AG04449 (cell line): Measurements from ENCODE around the gene COL2A1.

Source experiments
- CTCF ChIA-PET: fragments of 350-600 bp; formaldehyde crosslinking; extraction: SDS; loops from one replicate; lab custom pipeline; 2021; ENCODE audit warnings: antibody characterized with exemption; lab: Yijun Ruan, JAX
- POLR2A ChIA-PET: fragments of 400-600, 350-600 bp; formaldehyde crosslinking; extraction: SDS; loops from one replicate; lab custom pipeline; 2020; ENCODE audit warnings: antibody characterized with exemption, inconsistent platforms; lab: Yijun Ruan, JAX
- DNase-seq: peaks from one replicate; pipeline ENCODE4 v3.0.0-alpha.2; 2010; ENCODE audit warnings: low read depth, low spot score
- H3K4me3 ChIP-seq: 2 replicates; pipeline ENCODE4 v1.5.1; 2011; ENCODE audit warnings: low read depth, mild to moderate bottlenecking, control low read depth, low read length
- CTCF ChIP-seq: IDR thresholded peaks from one replicate; pipeline ENCODE4 v1.5.1; 2011; ENCODE audit warnings: mild to moderate bottlenecking, moderate library complexity, low read length, control low read depth, inconsistent platforms; ENCODE audit not compliant: insufficient read depth; ENCODE audit errors: missing control alignments

COL2A1 gene

GRCh38 chr12:48004053-48004941 is at the start of gene COL2A1:
Gene COL2A1 (minus strand): TSS chr12:48004476. CDS start chr12:48004321, 155 bp downstream.
- ChIA-PET CTCF (no interaction called here), POLR2A (no interaction called here)
- no peak for DNase-seq
- peak within 1 kb of the TSS; percentile 18 for H3K4me3 ChIP-seq
- no peak for TF ChIP-seq CTCF

- TF ChIP-seq CTCF: no peak
- no peak for DNase-seq
- POLR2A ChIA-PET: no interaction called here
- CTCF ChIA-PET: interaction anchor here (3.6 kb wide), 1 partner anchor 8 kb away, joined by 15 read pairs; no protein-coding TSS in a partner anchor
- H3K4me3 ChIP-seq: no peak overlapping the region
These were observed 49.6 kb upstream of the COL2A1 start for GRCh38 chr12:48053883-48054282.

- H3K4me3 ChIP-seq: no peak overlapping the region
- TF ChIP-seq CTCF: no peak
- CTCF ChIA-PET: interaction anchor here (1.2 to 3.6 kb wide), 2 partner anchors 9 to 31 kb away, joined by 3 to 15 read pairs; no protein-coding TSS in a partner anchor
- POLR2A ChIA-PET: no interaction called here
- no peak for DNase-seq
These were observed 48.8 kb upstream of the COL2A1 start for GRCh38 chr12:48053122-48053521.

- no peak for DNase-seq
- H3K4me3 ChIP-seq: no peak overlapping the region
- POLR2A ChIA-PET: no interaction called here
- CTCF ChIA-PET: interaction anchor here (0.8 to 3.6 kb wide), 5 partner anchors 10 to 88 kb away, joined by 3 to 15 read pairs (median 3); partner anchors contain the start of genes SENP1 and TMEM106C
- no peak for TF ChIP-seq CTCF
These were observed 47.4 kb upstream of the COL2A1 start for GRCh38 chr12:48051681-48052080.

GRCh38 chr12:48050174-48050573 is 45.9 kb upstream of the COL2A1 start:
- H3K4me3 ChIP-seq: no peak overlapping the region
- CTCF ChIA-PET: interaction anchor here (0.8 to 2.1 kb wide), 2 partner anchors 12 to 20 kb away, joined by 3 to 7 read pairs; no protein-coding TSS in a partner anchor
- POLR2A ChIA-PET: no interaction called here
- DNase-seq: no peak
- TF ChIP-seq CTCF: no peak

- ChIA-PET POLR2A (no interaction called here), CTCF (no interaction called here)
- TF ChIP-seq CTCF: no peak
- no peak overlapping the region for H3K4me3 ChIP-seq
- no peak for DNase-seq
These were observed 41.8 kb upstream of the COL2A1 start for GRCh38 chr12:48045965-48046518.
